ENCODE measurements around the gene ELK3. TPM values are rescaled to one million over a fixed set of nuclear protein-coding genes. Genes with fewer than 3 reads are reported as not detected.

Gene ELK3
- total and polyA plus RNA-seq, 5 experiments from 2014 or later: 7.5 to 46.1 (median 18.9) TPM

DNA sequence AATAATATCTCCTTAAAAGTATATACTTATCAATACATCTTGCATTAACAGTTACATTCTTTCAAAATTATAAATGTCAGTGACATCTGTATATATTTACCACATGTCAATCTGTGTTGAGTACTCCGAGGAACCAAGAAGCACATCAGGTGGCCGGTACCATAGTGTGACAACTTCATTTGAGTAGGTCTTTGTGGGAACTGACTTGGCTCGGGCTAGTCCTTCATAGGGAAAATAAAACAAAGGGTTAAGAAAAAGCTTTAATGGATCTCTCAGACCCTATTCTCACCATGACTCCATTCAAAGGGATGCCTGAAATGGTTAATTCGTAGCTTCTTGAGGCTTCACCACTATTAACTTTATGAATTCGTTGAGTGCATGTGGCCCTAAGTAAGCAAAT lies 94.9 kb downstream of the ELK3 start:
- Mint-ChIP-seq H3K4me3 (no peak overlapping the region), H3K27me3 (no peaks in the 10 kb centered on the region), H3K4me1 (peaks cover 9 to 18% (median 12%) of the 10 kb centered on the region in 4 donors), H3K36me3 (peaks cover 18 to 81% (median 33%) of the 10 kb centered on the region in 3 donors), H3K9me3 (peaks cover 0 to 2% (median 0%) of the 10 kb centered on the region in 9 donors), H3K27ac (no peak overlapping the region)
- POLR2A ChIA-PET: no interaction called here
- no peak for ATAC-seq
- no peak for DNase-seq

DNA sequence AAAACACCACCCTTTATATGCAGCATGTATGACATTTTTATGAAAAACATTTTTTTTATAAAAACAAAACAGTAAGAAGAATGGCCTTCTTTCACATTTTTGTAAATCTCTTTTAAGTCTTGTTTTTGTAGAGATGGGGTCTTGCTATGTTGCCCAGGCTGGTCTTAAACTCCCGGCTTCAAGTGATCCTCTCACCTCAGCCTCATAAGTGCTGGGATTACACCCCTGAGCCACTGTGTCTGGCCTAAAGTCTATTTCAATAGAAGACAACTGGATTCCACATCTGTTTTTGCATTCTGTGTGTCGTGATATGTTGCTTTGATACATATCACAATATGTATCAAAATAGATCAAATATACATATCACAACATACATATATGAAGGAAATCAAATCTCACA lies 98.9 kb downstream of the ELK3 start:
- peak overlapping the region in 1 of 10 donors; percentile 18 for H3K27ac Mint-ChIP-seq
- ATAC-seq (no peak), DNase-seq (no peak)
- no peaks in the 10 kb centered on the region for H3K27me3 Mint-ChIP-seq
- H3K9me3 Mint-ChIP-seq: peaks cover 0 to 2% (median 0%) of the 10 kb centered on the region in 9 donors
- peaks cover 6 to 25% (median 18%) of the 10 kb centered on the region in 4 donors for H3K4me1 Mint-ChIP-seq
- POLR2A ChIA-PET: interaction anchor here (0.7 to 1.1 kb wide), 2 partner anchors 92 to 106 kb away, joined by 3 read pairs; no protein-coding TSS in a partner anchor
- no peak overlapping the region for H3K4me3 Mint-ChIP-seq
- peaks cover 6 to 67% (median 22%) of the 10 kb centered on the region in 3 donors for H3K36me3 Mint-ChIP-seq

DNA sequence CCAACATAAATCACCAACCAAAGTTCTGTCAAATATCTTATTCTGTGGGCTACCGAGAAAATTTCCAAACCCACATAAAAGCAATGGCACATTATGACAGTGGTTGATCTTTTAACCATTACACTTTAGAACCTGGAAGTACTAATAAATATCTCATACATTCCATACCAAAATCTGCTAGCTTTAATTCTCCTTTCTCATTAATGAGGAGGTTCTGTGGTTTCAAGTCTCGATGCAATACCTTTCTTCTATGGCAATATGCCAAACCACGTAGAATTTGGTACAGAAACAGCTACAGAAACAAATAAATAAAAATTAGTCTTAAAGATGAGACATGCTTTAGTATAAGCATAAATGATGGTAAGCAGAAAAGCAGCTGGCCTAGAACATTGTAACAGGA lies 100.7 kb downstream of the ELK3 start:
- no peak overlapping the region for H3K4me3 Mint-ChIP-seq
- H3K27ac Mint-ChIP-seq: peak overlapping the region in 7 of 10 donors; percentile 29 to 65 (median 44)
- H3K27me3 Mint-ChIP-seq: no peaks in the 10 kb centered on the region
- ATAC-seq (peak in 1 of 2 donors; percentile 9), DNase-seq (peak in 2 of 10 donors; percentile 7 to 15)
- POLR2A ChIA-PET: interaction anchor here (1.8 kb wide), 1 partner anchor 106 kb away, joined by 4 read pairs; the partner anchor contains the start of gene CDK17
- H3K36me3 Mint-ChIP-seq: peaks cover 0 to 66% (median 27%) of the 10 kb centered on the region in 3 donors
- H3K9me3 Mint-ChIP-seq: peaks cover 0 to 2% (median 0%) of the 10 kb centered on the region in 9 donors
- peaks cover 4 to 23% (median 15%) of the 10 kb centered on the region in 4 donors for H3K4me1 Mint-ChIP-seq

DNA sequence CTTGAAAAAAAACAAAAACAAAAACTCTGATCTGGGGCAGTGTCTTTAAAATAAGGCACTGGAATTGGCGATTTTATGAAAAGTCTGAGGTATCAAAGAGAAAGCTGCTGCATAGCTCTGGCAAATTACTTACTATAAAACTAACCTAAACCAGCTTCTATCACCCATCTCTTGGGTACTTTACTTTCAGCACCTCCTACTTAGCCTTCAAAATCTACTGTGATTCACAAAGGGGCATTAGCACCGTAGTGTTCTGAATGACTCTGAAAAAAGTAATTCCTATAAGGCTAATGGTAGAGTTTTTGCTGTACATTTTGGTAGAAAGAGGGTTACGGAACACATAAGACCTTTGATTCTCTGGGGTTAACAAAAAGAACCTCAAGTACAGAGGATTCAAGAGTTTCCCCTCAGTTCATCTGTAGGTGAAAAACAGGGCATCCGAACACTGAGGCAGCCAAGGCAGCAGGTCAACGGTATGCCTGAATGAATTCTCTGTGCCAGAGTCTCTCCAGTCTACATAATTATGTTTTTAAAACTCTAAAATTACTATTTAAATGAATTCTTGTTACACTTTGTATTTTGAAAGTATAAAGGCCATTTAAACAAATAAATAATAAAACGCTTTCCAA lies 101.5 kb downstream of the ELK3 start:
- peak overlapping the region in 7 of 10 donors; percentile 31 to 74 (median 65) for H3K27ac Mint-ChIP-seq
- ATAC-seq (peak in 1 of 2 donors; percentile 41), DNase-seq (peak in 1 of 10 donors; percentile 3)
- peaks cover 0 to 2% (median 0%) of the 10 kb centered on the region in 9 donors for H3K9me3 Mint-ChIP-seq
- POLR2A ChIA-PET: interaction anchor here (1.8 kb wide), 1 partner anchor 105 kb away, joined by 4 read pairs; the partner anchor contains the start of gene CDK17
- H3K36me3 Mint-ChIP-seq: peaks cover 0 to 66% (median 28%) of the 10 kb centered on the region in 3 donors
- peaks cover 4 to 23% (median 15%) of the 10 kb centered on the region in 4 donors for H3K4me1 Mint-ChIP-seq
- no peaks in the 10 kb centered on the region for H3K27me3 Mint-ChIP-seq
- H3K4me3 Mint-ChIP-seq: peak overlapping the region in 3 of 10 donors; percentile 43 to 54 (median 45)

DNA sequence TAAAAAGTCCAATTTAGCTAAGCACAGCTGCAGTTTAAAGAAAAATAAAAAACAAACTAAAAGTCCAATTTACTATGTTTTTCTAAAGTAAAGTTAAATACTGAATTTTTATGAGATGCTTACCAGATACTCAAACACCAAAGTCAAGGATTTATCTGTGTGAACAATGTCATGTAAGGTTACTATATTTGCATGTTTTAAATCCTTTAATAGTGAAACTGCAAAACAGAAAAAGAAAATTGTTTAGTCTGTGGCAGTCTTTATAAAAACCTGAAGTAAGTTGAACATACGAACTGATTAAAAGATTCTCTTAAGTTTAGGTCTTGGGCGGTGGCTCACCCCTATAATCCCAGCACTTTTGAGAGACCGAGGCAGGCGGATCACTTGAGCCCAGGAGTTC lies 103.3 kb downstream of the ELK3 start:
- no peak for DNase-seq
- POLR2A ChIA-PET: interaction anchor here (0.7 kb wide), 1 partner anchor 102 kb away, joined by 3 read pairs; no protein-coding TSS in a partner anchor
- Mint-ChIP-seq H3K27me3 (no peaks in the 10 kb centered on the region), H3K4me3 (no peak overlapping the region), H3K36me3 (peaks cover 0 to 59% (median 26%) of the 10 kb centered on the region in 3 donors), H3K27ac (no peak overlapping the region), H3K4me1 (peaks cover 6 to 23% (median 14%) of the 10 kb centered on the region in 4 donors), H3K9me3 (no peaks in the 10 kb centered on the region)
- no peak for ATAC-seq

DNA sequence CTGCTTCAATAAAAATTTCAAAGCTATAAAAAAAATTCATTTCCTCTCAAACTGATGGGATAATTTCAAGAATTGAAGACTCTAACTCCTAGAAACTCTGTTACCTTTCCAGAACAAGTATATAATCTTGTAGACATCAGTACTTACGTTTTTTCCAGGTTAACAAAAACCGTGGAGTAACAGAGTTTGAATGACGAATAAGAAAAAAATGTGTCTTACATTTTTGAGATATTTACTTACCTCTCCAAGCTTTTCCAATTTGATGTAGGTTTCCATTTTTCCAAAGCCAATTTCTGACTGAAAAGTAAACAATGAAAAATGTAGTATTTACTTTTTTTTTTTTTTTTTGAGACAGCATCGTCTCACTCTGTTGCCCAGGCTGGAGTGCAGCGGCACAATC lies 105.9 kb downstream of the ELK3 start:
- H3K36me3 Mint-ChIP-seq: peaks cover 0 to 50% (median 17%) of the 10 kb centered on the region in 3 donors

DNA sequence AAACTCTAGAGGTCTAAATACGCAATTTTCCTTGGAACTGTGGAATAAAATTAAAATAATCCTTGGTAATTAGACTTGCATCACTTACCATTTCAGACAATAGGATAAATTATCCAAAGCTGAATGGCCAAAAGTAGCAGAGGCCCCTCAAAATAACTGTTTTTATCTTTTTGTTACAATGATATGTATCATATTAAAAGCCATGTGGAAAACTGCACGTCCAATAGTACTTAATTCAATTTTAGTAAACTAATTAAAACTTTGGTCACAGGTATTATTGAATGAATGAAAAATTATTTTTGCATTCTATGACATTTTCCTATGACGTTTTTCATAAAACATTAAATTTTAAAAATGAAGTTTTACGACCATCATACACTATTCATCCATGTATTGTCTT lies 107.6 kb downstream of the ELK3 start:
- no peak for DNase-seq
- Mint-ChIP-seq H3K9me3 (no peaks in the 10 kb centered on the region), H3K36me3 (peaks cover 0 to 49% (median 17%) of the 10 kb centered on the region in 3 donors), H3K4me3 (no peak overlapping the region), H3K27me3 (no peaks in the 10 kb centered on the region), H3K4me1 (peaks cover 7 to 17% (median 10%) of the 10 kb centered on the region in 4 donors), H3K27ac (no peak overlapping the region)
- POLR2A ChIA-PET: no interaction called here
- ATAC-seq: no peak

More for the DNA sequence above, 105.9 kb downstream of the ELK3 start:
- H3K4me1 Mint-ChIP-seq: peaks cover 7 to 19% (median 15%) of the 10 kb centered on the region in 4 donors
- H3K27me3 Mint-ChIP-seq: no peaks in the 10 kb centered on the region
- ATAC-seq: no peak
- no peak overlapping the region for H3K4me3 Mint-ChIP-seq
- H3K27ac Mint-ChIP-seq: no peak overlapping the region
- DNase-seq: no peak
- no peaks in the 10 kb centered on the region for H3K9me3 Mint-ChIP-seq
- POLR2A ChIA-PET: interaction anchor here (0.7 kb wide), 1 partner anchor 27 kb away, joined by 3 read pairs; no protein-coding TSS in a partner anchor

DNA sequence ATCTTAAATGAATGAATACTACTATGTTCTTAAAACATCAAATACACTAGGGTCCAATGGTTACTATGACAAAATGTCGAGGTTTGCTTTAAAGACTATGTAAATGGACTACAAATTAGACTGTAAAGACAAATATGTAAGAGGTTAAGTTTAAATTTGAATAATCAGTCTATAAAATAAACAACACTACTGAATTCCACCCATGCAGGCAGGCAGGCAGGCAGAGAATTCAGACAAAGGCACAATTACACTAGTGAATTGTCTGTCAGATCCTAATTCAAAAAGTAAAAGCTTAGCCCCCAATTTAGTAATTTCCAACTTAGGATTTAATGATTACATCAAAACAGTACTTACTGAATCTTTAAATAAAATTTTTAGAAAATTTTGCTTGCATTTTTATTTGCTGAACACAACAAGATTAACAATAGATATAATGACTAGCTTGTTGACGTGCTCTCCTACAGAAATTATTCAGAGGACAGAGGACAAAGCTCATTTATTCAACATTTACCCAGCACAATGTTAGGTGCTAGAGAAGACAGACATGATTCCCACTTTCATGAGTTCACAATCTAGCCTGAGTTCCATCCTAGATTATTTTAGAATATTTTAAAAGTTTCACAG lies 108.6 kb downstream of the ELK3 start:
- H3K27ac Mint-ChIP-seq: no peak overlapping the region
- H3K4me3 Mint-ChIP-seq: no peak overlapping the region
- peaks cover 0 to 39% (median 11%) of the 10 kb centered on the region in 3 donors for H3K36me3 Mint-ChIP-seq
- peaks cover 7 to 24% (median 13%) of the 10 kb centered on the region in 4 donors for H3K4me1 Mint-ChIP-seq
- no peak for ATAC-seq
- no peaks in the 10 kb centered on the region for H3K9me3 Mint-ChIP-seq
- DNase-seq: no peak
- H3K27me3 Mint-ChIP-seq: no peaks in the 10 kb centered on the region
- POLR2A ChIA-PET: interaction anchor here (1.2 to 1.4 kb wide), 2 partner anchors 75 to 97 kb away, joined by 4 to 5 read pairs; partner anchors contain the start of gene CDK17

DNA sequence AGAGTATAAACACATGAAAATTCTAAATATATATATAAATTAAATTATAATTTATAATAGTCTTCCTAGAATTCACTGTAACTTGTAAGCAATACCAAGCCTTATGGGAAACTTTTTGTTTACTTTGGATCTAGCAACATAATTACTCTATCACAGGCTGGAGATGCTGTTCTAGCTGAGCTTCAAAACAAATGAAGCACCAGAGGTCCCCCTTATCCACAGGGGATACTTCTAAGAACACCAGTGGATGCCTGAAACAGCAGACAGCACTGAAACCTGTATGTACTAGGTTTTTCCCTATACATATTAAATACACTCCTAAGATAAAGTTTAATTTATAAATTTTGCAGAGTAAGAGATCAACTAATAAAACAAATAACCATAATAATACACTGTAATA lies 109.5 kb downstream of the ELK3 start:
- no peak for DNase-seq
- no peaks in the 10 kb centered on the region for H3K9me3 Mint-ChIP-seq
- H3K4me3 Mint-ChIP-seq: no peak overlapping the region
- ATAC-seq: no peak
- POLR2A ChIA-PET: interaction anchor here (1.2 to 1.4 kb wide), 2 partner anchors 74 to 96 kb away, joined by 4 to 5 read pairs; partner anchors contain the start of gene CDK17
- peaks cover 7 to 24% (median 14%) of the 10 kb centered on the region in 4 donors for H3K4me1 Mint-ChIP-seq
- no peak overlapping the region for H3K27ac Mint-ChIP-seq
- no peaks in the 10 kb centered on the region for H3K27me3 Mint-ChIP-seq
- H3K36me3 Mint-ChIP-seq: peaks cover under 1 to 33% (median 10%) of the 10 kb centered on the region in 3 donors

DNA sequence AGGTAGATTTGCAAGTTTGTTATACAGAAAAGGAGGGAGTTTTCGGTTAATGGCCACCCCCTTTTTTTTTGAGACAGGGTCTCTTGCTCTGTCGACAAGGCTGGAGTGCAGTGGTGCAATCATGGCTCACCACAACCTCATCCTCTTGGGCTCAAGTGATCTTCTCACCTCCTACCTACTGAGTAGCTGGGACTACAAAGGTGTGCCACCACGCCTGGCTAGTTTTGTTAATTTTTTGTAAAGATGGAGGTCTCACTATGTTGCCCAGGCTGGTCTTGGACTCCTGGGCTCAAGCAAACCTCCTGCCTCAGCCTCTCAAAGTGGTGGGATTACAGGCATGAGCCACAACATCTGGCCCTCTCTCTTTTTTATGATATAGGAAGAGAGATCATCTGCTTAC lies 111.5 kb downstream of the ELK3 start:
- H3K4me3 Mint-ChIP-seq: peak overlapping the region in 1 of 10 donors; percentile 8
- DNase-seq (no peak), ATAC-seq (no peak)
- no peaks in the 10 kb centered on the region for H3K9me3 Mint-ChIP-seq
- H3K4me1 Mint-ChIP-seq: peaks cover 11 to 24% (median 19%) of the 10 kb centered on the region in 4 donors
- POLR2A ChIA-PET: interaction anchor here (1.2 kb wide), 1 partner anchor 95 kb away, joined by 3 read pairs; the partner anchor contains the start of gene CDK17
- peak overlapping the region in 3 of 10 donors; percentile 25 to 52 (median 48) for H3K27ac Mint-ChIP-seq
- peaks cover 4 to 30% (median 6%) of the 10 kb centered on the region in 3 donors for H3K36me3 Mint-ChIP-seq
- no peaks in the 10 kb centered on the region for H3K27me3 Mint-ChIP-seq

DNA sequence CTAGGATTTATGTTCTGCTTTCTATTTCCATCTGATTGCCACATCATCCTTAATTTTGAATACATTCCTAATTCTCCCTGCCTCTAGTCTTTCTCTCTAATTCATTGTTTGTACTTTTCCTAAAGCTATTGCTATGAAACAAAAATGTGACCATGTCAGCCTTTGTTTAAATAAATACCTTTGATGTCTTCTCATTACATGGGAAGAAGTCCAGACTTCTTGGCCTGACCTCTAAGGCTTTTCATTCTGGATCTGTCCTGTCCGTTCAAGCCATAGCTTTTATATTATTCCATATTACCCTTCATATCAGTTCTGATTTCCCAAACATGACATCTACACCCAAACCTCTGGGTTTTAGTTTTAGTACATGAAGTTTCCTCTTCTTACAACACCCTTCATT lies 114.7 kb downstream of the ELK3 start:
- DNase-seq: no peak
- POLR2A ChIA-PET: interaction anchor here (1.2 kb wide), 1 partner anchor 91 kb away, joined by 5 read pairs; the partner anchor contains the start of gene CDK17
- Mint-ChIP-seq H3K27me3 (no peaks in the 10 kb centered on the region), H3K9me3 (no peaks in the 10 kb centered on the region), H3K4me1 (peaks cover 9 to 24% (median 19%) of the 10 kb centered on the region in 4 donors), H3K27ac (peak overlapping the region in 5 of 10 donors; percentile 4 to 59 (median 28)), H3K4me3 (no peak overlapping the region), H3K36me3 (peaks cover 4 to 35% (median 6%) of the 10 kb centered on the region in 3 donors)
- ATAC-seq: no peak

DNA sequence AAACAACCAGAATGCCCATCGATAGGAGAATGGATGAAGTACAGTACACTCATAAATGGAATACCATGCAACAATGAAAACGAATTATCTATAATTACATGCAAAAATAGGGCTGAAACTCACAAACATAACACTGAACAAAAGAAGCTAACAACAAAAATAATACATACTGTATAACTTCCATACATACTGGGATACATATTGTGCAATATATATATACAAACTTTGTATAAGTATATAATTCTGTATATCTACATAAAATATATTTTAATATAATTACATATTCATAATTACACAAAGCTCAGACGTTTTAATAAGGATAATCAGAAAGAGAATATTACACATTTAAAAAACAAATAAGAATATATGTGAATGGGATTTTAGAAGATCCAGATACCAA lies 115.9 kb downstream of the ELK3 start:
- Mint-ChIP-seq H3K4me1 (peaks cover 12 to 29% (median 22%) of the 10 kb centered on the region in 4 donors), H3K27ac (peak overlapping the region in 2 of 10 donors; percentile 59 to 77), H3K4me3 (no peak overlapping the region), H3K9me3 (no peaks in the 10 kb centered on the region), H3K27me3 (no peaks in the 10 kb centered on the region), H3K36me3 (peaks cover 4 to 31% (median 6%) of the 10 kb centered on the region in 3 donors)
- POLR2A ChIA-PET: interaction anchor here (0.5 to 3.1 kb wide), 2 partner anchors 39 to 90 kb away, joined by 3 to 9 read pairs; partner anchors contain the start of gene CDK17
- ATAC-seq (no peak), DNase-seq (no peak)

Data from naive thymus-derived CD8-positive, alpha-beta T cell (primary cell).